Small intestine (tissue), 7 donors: ENCODE measurements around the gene VGLL2. TPM values are rescaled to one million over a fixed set of nuclear protein-coding genes. Genes with fewer than 3 reads are reported as not detected.

Source experiments
- DNase-seq, 2 donors: peaks; one replicate each; pipeline versions ENCODE4 v3.0.0 to v3.0.0-alpha.2; 2013
- FAIRE-seq: peaks from 2 replicates; lab custom pipeline; 2012; peaks lifted over from hg19 to GRCh38; lab: Jason Lieb, UNC
- H3K27ac ChIP-seq, 3 donors: one replicate each; pipeline ENCODE4 v1.5.1; 2013; ENCODE audit warnings: low read length in 2 of 3, mild to moderate bottlenecking in 2 of 3, control low read depth in 1 of 3, inconsistent platforms in 1 of 3, low read depth in 1 of 3, moderate library complexity in 1 of 3
- H3K27me3 ChIP-seq, 3 donors: one replicate each; pipeline ENCODE4 v1.6.1; 2013; ENCODE audit warnings: low read length in 3 of 3, inconsistent platforms in 1 of 3; ENCODE audit not compliant: control insufficient read depth in 3 of 3, insufficient read depth in 3 of 3
- H3K36me3 ChIP-seq, 3 donors: one replicate each; pipeline ENCODE4 v1.6.1; 2013; ENCODE audit warnings: low read length in 3 of 3, inconsistent platforms in 1 of 3, low read depth in 1 of 3, mild to moderate bottlenecking in 1 of 3, moderate library complexity in 1 of 3; ENCODE audit not compliant: control insufficient read depth in 3 of 3, insufficient read depth in 2 of 3
- H3K4me1 ChIP-seq, 3 donors: one replicate each; pipeline ENCODE4 v1.6.1; 2013; ENCODE audit warnings: low read length in 2 of 3, inconsistent platforms in 1 of 3, low read depth in 1 of 3, mild to moderate bottlenecking in 1 of 3, moderate library complexity in 1 of 3; ENCODE audit not compliant: control insufficient read depth in 3 of 3, insufficient read depth in 2 of 3
- H3K4me3 ChIP-seq, 3 donors: one replicate each; pipeline ENCODE4 v1.5.1; 2013; ENCODE audit warnings: low read length in 3 of 3, control low read depth in 1 of 3, inconsistent platforms in 1 of 3, low read depth in 1 of 3, mild to moderate bottlenecking in 1 of 3, moderate library complexity in 1 of 3
- H3K9me3 ChIP-seq, 2 donors: one replicate each; pipeline ENCODE4 v1.6.1; 2013; ENCODE audit warnings: low read depth in 1 of 2, low read length in 1 of 2; ENCODE audit not compliant: control insufficient read depth in 2 of 2, insufficient read depth in 1 of 2
- WGBS, 3 donors: extraction: QIAGEN DNeasy Blood & Tissue Kit; methylation state at CpG; one replicate each; pipeline ENCODE4 v1.1.7; 2013; 5-methylcytosine and 5-hydroxymethylcytosine counted together
- polyA plus RNA-seq, 4 donors: library from polyadenylated mRNA; stranded (reverse) in 3 of 4; unstranded in 1 of 4; fragments of 200-250 nt in 3 of 4; fragments of 120-200 nt in 1 of 4; gene quantifications; one replicate each; pipeline versions ENCODE4 v1.2.1 to v1.2.3, GENCODE V29; 2013
- donor health status: healthy with polysubstance abuse.
- donor health status: control.
- donor health status: control.
- donor health status: Bipolar disorder and iron deficiency.
- donor health status: healthy.

VGLL2 gene
- polyA plus RNA-seq, 4 donors = 0.28 TPM; not detected in 3

GRCh38 chr6:117311726-117312125 lies 46.4 kb downstream of the VGLL2 start:
- no peak overlapping the region for H3K4me3 ChIP-seq
- no peaks in the 10 kb centered on the region for H3K4me1 ChIP-seq
- no peaks in the 10 kb centered on the region for H3K27me3 ChIP-seq
- no peaks in the 10 kb centered on the region for H3K36me3 ChIP-seq
- WGBS, 3 donors = 89 to 100% (median 97%) methylated on average over 1 of the region's 1 CpG
- no peak overlapping the region for H3K27ac ChIP-seq
- no peak for FAIRE-seq
- DNase-seq = no peak
- H3K9me3 ChIP-seq = no peaks in the 10 kb centered on the region

GRCh38 chr6:117317261-117317660 lies 51.9 kb downstream of the VGLL2 start:
- H3K36me3 ChIP-seq = no peaks in the 10 kb centered on the region
- H3K9me3 ChIP-seq = no peaks in the 10 kb centered on the region
- H3K4me1 ChIP-seq = no peaks in the 10 kb centered on the region
- 21 to 38% (median 27%) methylated on average over 4 of the region's 4 CpGs for WGBS, 3 donors
- H3K27me3 ChIP-seq = no peaks in the 10 kb centered on the region
- no peak overlapping the region for H3K27ac ChIP-seq
- peak in 1 of 2 donors; percentile 37 for DNase-seq
- H3K4me3 ChIP-seq = no peak overlapping the region
- no peak for FAIRE-seq

Other genes with a start within 250 kb of the VGLL2 start
- 1 to 10 TPM in 1 of 4 donors, under 1 TPM in 2, not detected in 1; under 0.01 to 4.9 (median under 0.01) TPM for gene ROS1, start 160.4 kb downstream of the VGLL2 start, polyA plus RNA-seq
- 10 to 100 TPM in 1 of 4 donors, 1 to 10 TPM in 3; 4.9 to 23.4 (median 7.7) TPM for gene DCBLD1, start 217.1 kb downstream of the VGLL2 start, polyA plus RNA-seq